Suppressor macrophage treated with lipopolysaccharide for 1 hour (primary cell): ENCODE measurements around the gene HES7.

Source experiments
- DNase-seq, 3 donors: peaks; one replicate each; pipeline ENCODE4 v3.0.0-alpha.2; 2020 to 2022

The HES7 gene

DNA sequence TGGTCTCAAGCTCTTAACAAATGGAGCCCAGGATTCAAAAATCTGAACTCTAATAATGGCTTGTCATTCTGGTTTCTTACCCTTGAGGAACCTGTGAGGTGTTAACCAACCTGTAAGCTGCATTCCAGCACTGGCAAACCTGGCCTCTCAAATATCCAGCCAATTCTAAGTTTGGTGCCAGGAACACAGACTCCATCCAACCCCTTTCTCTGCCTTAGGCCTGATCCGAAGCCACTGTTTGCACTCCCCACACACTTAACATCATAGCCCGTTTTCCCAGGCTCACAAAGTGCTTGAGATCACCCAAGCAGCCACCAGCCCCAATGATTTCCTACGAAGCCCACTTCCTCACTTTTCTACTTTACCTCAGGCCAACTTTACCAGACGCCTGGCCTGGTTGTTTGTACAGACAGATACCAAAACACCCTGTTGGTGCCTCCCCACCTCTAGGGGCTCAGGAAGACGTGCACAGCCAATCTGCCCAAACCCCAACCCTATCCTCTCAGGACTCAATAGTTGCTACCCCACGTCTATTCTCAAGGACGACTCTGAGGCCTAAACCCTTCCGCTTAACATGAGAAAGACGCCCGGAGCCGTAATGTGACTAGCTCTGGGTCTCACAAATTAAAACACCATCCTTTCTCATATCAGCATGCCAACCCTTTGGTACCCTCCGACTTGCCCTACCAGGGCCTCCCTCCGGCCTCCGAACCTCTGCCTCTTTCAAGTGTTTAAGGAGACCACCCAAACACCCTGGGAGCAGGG is 31.5 kb upstream of the HES7 start:
- no peak for DNase-seq

DNA sequence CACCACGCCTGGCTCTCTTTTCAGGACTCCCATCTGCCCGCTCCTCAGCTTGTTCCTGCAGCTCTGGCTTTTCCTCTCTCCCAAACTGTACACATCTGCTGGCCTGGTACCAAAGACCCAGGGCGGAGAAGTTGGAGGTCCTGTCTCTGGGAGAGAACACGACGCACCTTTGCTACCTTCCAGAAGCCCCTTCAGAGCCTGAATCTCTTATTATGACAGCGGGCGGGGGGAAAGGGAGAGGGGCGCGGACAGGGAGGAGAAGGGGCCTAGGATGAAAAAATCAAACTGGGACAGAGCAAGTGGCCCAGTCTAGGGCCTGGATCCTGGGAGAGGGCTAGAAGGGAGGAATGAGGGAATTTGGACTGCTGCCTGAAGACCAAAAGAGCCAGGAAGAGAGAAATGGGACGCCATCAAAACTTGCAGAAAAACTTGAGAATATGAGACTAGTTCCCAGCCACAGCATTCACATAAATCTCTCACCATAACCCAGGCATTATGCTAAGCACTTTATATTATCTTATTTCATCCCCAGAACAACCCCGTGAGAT is 30.8 kb upstream of the HES7 start:
- no peak for DNase-seq

DNA sequence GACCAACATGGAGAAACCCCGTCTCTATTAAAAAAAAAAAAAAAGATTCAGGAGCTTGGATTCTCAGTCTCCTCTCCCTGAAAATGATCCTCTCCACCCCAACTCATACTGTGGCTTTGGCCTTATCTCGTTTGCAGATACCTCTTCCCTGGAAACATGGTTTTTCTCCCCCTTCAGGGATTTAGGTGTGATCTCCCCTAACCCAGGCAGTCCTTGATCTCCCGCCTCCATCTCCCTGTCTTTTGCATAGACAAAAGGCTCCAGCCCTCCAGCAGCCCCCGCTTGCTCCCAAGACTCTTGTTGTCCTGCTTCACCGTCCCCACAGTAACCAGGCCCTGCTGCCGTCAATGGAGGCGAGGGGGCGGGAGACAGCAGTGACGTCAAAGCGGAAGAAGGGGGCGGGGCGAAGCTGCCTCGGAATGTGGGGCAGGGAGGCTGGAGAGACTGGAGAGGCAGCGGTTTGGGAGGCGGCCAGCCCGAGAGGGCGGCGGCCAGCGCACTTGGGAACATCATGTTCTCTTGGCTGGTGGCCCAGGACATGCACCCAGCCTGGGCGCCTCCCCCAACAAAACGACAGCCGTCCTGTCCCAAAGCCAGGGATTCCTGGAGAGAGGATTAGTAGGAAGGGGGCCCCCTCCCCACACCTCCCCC is 30.2 kb upstream of the HES7 start:
- DNase-seq: peak; percentile 97 to 98 (median 98)

DNA sequence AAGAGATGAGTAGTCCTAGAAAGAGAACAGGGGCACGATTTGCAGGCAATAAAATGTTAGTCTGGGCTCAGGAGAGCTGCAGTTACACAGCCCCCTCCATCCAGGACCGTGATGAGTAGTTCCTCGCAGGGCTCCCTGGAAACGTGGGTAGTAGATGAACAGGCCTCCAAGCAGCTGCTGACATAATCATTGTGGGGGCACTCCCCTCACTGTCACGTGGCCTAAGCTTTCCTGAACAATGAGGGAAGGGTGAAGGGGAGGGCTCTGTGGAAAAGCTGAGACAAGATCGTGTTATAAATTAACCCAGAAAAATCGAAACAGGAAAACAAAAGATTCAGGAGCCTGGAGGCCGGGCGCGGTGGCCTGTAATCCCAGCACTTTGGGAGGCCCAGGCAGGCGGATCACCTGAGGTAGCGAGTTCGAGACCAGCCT is 29.6 kb upstream of the HES7 start:
- peak; percentile 94 to 97 (median 96) for DNase-seq

DNA sequence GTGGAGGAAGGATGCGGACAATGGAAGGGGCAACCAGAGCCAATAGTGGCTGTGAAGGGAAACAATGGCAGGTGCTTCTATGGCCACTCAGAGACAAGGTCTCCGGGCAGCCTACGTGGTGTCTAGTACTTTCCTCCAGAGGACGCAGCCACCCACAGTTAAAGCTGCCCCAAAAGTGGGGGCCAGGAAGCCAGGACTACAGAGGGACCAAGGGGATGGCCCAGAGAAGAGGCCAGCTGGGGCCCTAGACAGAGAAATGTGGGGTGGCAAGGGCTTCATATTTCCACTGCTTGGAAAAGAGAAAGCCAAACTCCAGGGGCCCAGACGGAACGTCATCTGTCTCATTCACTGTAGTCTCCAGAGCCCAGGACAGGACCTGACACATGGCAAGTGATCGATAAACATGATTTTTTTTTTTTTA is 29.1 kb upstream of the HES7 start:
- no peak for DNase-seq

DNA sequence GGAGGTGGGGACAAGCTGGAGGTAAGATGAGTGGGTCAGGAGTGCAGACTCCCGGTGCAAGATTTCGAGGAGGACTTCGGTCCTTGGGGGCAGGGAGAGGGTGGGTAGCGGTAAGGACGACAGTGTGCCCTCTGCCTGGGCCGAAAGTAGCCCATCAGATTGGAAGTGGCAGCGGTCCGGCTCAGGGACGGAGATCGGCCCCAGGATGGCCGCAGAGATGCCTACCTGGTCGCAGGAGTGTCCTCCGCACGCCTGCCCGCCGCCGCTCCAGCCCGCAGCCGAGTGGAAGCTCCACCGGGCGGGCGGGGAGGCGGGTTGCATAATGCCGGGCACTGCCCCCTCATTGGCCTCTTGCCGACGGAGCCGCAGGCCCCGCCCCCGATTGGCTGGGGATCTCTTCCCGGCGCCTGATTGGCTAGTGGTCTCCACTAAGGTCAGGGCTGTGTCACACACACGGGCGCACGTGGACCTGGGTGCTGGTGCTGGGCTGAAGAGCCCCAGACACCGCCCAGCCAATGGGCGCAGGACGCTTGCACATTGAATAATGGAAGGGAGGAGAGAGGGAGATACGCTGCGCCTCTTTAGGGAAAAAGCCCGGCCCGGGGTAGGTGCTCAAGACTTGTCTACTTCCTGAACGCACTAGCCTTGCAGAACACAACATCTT is 28.3 kb upstream of the HES7 start, which contains the start of gene PER1:
PER1 (minus strand) TSS at position 293 of the 664 bp plus-strand sequence. CDS start 1,698 bp downstream, outside the sequence.
- peak; percentile 95 to 98 (median 96) for DNase-seq

DNA sequence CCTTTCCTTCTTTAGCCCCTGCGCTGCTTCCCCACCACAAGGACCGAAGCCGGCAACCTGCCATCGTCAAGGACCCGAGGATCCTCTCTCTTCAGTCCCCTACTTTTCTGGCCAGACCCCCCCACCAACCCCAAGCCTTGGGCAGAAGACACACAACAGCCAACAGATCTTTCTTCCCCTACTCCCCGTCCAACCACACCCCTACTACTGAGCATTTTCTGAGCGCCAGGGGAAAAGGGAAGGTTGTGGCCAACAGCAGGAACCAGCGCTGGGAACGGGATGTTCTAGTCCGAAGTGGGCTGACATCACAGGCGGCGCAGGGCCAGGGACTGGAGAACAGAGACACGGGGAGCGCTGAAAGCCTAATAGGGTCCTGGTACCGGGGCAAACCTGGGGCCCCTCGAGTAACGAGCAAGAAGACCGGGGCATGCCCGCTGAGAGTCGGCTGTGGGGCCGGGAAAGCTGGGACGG is 27.8 kb upstream of the HES7 start:
- DNase-seq: peak; percentile 80 to 88 (median 83)

DNA sequence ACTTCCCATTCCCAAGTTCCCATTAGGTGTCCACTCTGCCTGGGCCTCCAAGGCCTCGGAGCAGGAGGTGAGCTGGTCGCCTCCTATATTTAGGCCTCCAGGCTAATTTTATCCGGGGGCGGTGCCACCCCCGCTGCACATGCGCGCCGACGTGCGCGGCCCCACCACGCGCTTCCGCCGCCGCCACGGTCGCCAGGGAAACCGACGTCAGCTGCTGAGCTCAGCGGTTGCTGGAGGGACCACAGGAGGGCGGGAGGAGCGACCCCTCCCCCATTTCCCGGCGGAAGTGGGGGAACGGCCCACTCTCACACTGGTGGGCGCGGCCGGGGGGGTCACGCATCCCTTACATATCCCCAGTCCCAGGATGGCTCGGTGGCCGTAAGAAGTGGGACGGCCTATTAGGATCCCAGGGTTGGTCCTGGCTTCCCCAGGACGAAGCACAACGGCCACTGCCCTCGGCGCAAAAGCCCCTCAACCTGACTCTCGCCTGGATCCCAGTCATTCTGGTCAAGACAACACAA is 27.3 kb upstream of the HES7 start:
- DNase-seq: peak; percentile 79 to 90 (median 86)

DNA sequence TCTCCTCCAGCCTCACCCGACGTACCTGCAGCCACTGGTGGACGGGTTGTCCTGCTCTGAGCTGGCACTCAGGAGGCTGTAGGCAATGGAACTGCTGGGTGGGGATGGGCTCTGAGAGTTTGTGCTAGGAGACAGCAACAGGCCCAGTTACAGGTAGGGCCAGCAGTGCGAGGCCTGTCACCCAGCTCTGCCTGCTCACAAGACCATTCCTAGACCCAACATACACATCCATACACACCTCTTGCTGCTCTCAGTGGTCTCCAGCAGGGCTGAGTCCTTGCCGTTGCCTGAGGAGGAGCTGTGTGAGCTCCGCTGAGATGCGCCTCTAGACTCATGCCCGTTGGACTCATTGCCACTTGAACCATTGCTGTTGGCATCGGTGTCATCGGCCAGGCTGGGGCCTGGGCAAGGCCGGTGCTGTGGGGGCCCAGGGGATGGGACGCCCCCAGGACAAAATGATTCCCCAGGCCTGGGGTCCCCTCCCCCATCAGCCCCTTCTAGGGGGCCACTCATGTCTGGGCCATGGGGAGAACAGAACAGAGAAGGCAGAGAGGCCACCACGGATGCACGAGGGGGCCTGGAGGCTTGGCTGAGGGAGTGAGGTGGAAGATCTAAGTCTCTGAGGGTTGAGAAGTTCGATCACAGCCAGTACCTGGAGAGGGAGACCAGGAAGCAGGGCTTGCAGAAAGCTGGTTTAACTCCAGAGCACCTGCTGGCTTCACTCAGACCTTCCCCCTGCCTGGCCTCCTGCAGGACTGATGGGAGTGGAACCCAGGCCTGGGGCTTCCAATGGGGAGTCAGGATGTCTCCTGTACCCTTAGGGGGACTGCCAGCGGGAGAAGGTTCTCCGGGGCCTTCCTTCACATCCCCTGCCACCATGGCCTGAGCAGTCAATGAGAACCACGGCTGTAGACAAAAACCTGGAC is 26.6 kb upstream of the HES7 start:
- no peak for DNase-seq

DNA sequence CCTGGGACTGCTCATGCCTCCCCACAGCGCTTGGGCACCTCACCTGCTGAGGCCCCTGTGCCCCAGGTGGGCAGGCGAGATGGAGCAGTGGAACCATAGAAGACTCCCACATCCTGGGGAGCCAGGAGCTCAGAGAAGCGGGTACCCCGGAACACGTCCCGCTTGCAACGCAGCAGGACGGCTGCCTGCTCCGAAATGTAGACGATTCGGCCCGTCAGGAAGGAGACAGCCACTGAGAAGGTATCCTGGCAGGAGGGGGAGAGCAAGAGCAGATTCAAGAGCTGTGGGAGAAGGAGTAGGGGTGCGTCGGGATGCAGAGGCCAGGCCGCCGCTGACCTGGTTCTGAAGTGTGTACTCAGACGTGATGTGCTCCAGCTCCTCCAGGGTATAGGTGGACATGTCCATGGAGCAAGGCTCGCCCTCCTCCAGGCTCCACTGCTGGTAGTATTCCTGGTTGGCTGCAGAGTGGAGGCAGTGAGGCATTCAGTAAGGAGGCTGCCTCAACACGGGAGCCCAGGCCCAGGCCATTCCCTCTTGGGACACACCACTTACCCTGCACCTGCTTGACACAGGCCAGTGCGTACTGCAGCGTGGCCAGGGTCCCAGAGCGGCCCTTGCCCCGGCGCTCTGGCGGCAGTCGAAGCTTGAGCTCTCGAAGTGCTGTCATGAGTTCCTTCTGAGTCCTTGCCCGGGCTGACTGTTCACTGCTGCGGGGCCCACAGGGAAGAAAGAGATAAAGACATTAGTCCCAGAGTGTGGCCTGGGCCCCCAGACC is 25.7 kb upstream of the HES7 start:
- DNase-seq: no peak

DNA sequence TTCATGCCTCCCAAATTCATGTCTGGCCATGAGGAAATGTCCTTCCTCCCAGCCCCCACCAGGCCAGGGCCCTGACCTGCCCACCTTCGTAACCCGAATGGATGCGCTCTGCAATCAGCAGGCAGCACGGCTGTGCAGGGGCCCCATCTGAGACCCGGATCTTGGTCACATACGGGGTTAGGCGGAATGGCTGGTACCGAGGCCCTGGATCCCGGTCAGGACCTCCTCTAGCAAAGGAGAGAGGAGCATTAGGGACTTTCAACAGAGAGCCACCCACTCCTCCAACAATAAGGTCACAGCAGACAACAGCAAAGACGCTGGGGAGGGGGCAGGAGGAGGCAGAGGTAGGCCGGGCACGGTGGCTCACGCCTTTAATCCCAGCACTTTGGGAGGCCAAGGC is 24.7 kb upstream of the HES7 start:
- no peak for DNase-seq

DNA sequence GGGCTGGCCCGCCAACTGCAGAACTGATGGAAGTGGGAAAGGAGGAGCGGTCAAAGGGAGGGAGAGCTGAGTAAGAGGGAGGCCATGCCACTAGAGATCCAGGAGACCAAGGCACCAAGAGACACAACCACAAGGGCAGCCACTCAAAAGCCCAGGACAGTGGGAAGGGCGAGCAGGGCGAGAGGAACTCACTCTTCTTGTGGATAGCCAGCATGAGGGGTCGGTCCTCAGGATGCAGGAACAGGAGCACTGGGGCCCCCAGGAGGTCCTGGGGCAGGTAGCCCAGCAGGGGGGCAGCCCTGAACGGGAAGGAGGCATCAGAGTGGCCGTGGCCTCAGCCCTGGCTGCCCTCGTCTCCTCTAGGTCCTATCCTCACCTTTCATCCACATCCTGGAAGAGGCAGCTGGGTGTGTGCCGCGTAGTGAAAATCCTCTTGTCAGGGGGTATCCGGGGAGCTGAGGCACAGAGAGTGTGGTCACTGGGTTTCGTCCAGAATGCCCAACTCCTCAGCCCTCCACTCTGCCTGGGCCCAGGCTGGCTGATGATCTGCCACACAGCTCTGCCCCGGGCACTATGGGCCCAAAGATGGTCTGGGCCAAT is 24.0 kb upstream of the HES7 start:
- no peak for DNase-seq

DNA sequence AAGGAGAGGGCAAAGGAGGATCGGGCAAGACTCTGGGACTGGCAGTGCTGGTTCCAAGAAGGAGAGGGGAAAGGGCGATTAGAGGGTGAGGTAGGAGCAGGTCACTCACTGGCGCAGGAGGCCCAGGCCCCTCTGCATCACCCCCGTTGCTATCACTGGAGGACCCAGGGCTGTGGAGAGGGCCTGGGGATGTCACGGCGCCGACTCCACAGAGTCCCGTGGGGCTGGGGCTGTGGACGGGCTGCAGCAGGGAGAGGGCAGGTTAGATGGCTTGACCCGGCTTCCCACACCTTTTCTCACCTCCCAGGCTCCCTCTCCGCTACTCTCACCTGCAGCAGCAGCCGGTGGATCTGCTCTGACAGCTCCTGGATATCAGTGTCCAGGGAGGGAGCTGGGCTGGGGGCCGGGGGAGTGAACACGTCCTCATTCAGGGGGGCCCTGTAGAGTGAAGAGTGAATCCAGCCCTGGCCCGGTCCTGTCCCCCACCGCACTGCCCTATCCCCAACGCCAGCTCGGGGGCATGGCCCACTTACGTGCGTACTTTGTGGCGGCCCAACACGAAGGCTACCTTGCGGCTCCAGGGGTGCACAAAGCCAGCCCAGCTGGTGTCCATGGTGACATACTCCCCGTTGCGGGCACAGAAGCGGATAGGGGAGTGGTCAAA is 23.4 kb upstream of the HES7 start:
- DNase-seq: no peak

DNA sequence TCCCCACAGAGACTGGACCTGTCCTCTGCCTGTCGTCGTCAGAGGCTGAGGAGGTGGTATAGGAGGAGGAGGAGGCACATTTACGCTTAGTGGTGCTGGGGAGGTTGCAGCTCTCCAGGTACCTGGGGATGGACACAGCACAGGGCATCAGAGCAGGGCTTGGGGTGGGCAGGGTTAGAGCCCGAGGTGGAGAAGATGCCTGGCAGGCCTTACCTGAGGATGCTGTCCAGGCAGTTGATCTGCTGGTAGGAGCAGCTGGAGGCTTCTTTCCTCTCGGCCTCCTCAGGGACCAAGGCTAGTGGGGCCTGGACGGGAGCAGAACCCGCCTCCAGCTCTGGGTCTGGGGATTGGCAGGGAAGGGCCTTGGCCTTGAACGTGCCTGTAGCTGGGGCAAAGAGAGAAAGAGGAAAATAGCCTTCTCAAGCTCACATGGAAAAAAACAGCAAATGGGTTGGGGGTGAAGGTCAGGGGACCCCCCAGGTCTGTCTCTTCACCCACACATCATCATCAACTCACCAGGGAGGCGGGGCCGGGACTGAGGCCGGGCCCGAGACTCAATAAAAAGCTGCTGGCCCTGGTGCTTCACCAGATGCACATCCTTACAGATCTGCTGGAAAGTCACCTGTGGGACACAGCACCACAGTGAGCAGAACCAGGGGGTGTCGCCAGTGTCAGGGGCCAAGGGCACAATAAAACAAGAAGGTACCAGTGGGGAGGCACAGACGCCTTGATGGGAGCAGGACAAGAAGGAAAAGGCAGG is 22.7 kb upstream of the HES7 start:
- no peak for DNase-seq

DNA sequence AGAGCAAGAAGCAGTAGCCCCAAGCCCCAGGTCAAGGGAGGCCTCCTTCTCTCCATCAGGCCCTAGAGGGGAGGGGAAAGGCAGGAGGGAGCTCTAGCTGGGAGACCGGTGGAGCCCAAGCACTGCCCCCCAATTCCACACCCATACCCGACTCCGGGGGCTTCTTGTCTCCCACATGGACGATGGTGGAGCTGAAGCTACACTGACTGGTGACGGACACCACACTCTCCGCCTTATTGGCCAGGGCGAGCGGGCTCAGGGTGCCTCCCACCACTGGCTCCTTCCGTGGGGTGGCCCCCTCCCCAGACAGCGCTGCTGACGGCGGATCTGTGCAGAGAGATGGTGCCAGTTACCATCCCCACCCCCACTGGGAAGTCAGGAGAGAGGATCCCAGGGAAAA is 21.9 kb upstream of the HES7 start:
- no peak for DNase-seq

DNA sequence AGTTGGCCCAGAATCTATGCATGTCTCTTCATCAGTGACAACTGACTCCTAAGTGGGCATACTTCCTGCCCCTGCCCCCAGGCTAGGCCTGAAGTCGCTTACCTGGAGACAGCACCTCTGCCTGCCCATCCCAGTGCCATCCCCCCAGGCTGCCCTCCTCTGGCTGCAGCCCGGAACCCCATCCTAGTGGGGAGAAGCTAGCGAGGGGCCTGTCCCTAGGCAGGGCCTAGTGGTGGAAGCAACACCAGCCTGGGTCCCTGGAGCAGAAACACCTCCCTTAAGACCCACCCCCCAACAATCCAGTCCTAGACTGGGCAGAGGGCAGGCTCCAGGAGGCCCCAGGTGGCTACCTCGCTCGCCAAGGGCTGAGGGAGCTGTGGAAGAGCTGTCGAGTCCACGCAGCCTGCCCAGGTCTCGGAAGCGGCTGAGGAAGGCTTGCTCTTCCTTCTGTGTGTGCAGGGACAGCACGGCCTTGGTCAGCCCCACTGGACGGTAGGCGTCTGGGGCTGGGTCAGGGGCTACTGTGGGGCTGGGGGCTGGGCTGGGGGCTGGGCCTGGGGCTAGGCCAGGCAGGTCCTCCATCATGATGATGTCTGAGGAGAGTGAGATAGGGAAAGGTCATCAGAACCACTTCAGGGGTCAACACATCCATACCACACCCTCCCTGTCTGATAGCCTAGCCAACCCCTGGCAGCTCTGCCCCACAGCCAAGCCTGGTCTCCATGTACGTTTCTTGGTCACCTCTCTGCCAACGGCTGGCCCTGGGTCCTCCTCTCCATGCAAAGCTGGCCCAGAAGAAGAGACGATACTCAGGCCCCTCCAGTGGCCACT is 20.7 kb upstream of the HES7 start:
- no peak for DNase-seq

DNA sequence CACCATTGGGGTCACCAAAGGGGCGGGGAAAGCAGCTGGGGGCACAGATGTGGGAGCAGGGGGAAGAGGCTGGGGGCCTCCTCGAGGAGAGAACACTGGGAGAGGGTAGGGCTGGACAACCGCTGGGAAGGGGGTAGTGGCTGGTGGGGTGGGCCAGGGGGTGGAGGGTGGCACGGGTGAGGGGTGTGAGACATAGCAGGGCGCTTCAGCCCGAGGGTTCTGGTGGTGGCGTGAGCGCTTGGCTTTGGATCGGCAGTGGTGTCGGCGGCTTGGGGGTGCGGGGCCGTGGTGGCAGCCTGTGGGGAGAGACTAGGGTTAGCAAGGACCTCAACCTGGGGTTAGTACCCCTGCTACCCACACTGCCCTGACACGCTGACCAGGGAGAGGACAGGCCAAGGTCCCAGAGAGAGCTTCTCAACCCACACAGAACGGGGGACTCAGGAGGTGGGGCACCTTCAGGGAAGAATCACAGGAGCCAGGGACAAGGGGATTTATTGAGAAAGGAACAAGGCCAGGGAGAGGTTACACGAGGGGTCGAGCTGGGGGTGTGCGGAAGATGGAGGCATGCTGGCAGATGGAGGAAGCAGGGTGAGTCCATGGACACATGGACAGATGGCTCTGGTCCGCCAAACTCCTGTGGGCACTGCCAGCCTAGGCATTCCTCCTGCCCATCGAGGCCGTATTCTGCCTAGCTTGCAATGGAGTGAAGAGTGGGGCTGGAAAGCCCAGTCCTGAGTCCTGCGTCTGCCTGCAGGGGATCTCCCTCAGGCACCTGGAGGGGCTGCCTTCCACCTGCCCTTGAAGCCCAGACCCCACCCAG is 19.9 kb upstream of the HES7 start:
- no peak for DNase-seq
